Measurements from ENCODE around the gene ADK.

Gene ADK

GRCh38 chr10:74151879-74152722 is 1.1 kb downstream of the ADK start:
- Histone ChIP-seq H3K79me2 (ENCODE audit: insufficient read depth, low read length) (peaks cover 67% of the 10 kb centered on the region), H3K36me3 (ENCODE audit: insufficient read depth, low read length) (no peaks in the 10 kb centered on the region), H3K4me3 (ENCODE audit: low read length, poor library complexity, severe bottlenecking) (peak overlapping the region; percentile 88), H3K9ac (ENCODE audit: low read depth, low read length, poor library complexity, severe bottlenecking) (peak overlapping the region; percentile 89), H2AFZ (ENCODE audit: low read length) (peak overlapping the region; percentile 87), H4K20me1 (ENCODE audit: insufficient read depth, low read length, poor library complexity, severe bottlenecking) (peaks cover 13% of the 10 kb centered on the region), H3F3A (ENCODE audit: low read depth) (no peaks in the 10 kb centered on the region), H3K9me2 (replicated peaks; ENCODE audit: low read depth, low read length) (no peaks in the 10 kb centered on the region), H3K9me3 (ENCODE audit: insufficient read depth, low read depth, low read length) (no peaks in the 10 kb centered on the region), H3K4me1 (ENCODE audit: insufficient read depth, low read length, poor library complexity, severe bottlenecking) (peaks cover 32% of the 10 kb centered on the region), H3K4me2 (ENCODE audit: low read depth, low read length, poor library complexity, severe bottlenecking) (peak overlapping the region; percentile 98), H3K27me3 (ENCODE audit: insufficient read depth, low read length, poor library complexity, severe bottlenecking) (no peaks in the 10 kb centered on the region)
- TF ChIP-seq CTCF (conservative IDR thresholded peaks at IDR 0.05; ENCODE audit: low read length) = no peak

- TF ChIP-seq EZH2phosphoT487 (IDR thresholded peaks at IDR 0.05; ENCODE audit: borderline replicate concordance) (no peak), CTCF (conservative IDR thresholded peaks at IDR 0.05; ENCODE audit: low read length) (no peak)
- H3K9me2 ChIP-seq (replicated peaks; ENCODE audit: low read depth, low read length) = no peaks in the 10 kb centered on the region
- peaks cover 57% of the 10 kb centered on the region for H3K79me2 ChIP-seq (ENCODE audit: insufficient read depth, low read length)
- peak overlapping the region; percentile 98 for H3K4me2 ChIP-seq (ENCODE audit: low read depth, low read length, poor library complexity, severe bottlenecking)
- peaks cover 13% of the 10 kb centered on the region for H4K20me1 ChIP-seq (ENCODE audit: insufficient read depth, low read length, poor library complexity, severe bottlenecking)
- H3K36me3 ChIP-seq (ENCODE audit: insufficient read depth, low read length) = no peaks in the 10 kb centered on the region
- H3K4me3 ChIP-seq (ENCODE audit: low read length, poor library complexity, severe bottlenecking) = peak overlapping the region; percentile 88
- no peaks in the 10 kb centered on the region for H3F3A ChIP-seq (ENCODE audit: low read depth)
- peak overlapping the region; percentile 89 for H3K9ac ChIP-seq (ENCODE audit: low read depth, low read length, poor library complexity, severe bottlenecking)
- no peak overlapping the region for H2AFZ ChIP-seq (ENCODE audit: low read length)
- no peaks in the 10 kb centered on the region for H3K9me3 ChIP-seq (ENCODE audit: insufficient read depth, low read depth, low read length)
- H3K27me3 ChIP-seq (ENCODE audit: insufficient read depth, low read length, poor library complexity, severe bottlenecking) = no peaks in the 10 kb centered on the region
- H3K4me1 ChIP-seq (ENCODE audit: insufficient read depth, low read length, poor library complexity, severe bottlenecking) = peaks cover 33% of the 10 kb centered on the region
Observed at GRCh38 chr10:74153123-74153522, 2.1 kb downstream of the ADK start.

DNA sequence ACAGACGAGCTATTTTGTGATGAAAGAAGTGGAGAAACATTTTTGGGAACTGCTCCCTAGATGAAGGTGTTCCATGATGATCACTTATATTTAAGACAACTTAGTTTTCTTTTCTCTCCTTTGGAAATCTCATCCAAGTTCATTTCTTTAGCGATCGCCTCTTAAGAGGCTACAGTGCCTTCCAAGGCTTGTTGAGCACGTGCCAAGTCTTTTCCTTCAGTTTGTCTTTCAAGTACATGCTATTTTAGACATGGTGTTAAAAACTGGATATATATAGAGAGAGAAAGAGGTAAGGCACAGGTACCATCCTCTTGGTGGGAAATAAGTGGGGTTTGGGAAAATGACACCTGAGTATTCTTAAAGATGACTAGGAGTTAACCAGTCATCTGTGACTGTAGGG is 2.7 kb downstream of the ADK start:
- Histone ChIP-seq H3K9me3 (ENCODE audit: insufficient read depth, low read depth, low read length) (no peaks in the 10 kb centered on the region), H3K79me2 (ENCODE audit: insufficient read depth, low read length) (peaks cover 51% of the 10 kb centered on the region), H3K27me3 (ENCODE audit: insufficient read depth, low read length, poor library complexity, severe bottlenecking) (no peaks in the 10 kb centered on the region), H3K4me1 (ENCODE audit: insufficient read depth, low read length, poor library complexity, severe bottlenecking) (peaks cover 33% of the 10 kb centered on the region), H4K20me1 (ENCODE audit: insufficient read depth, low read length, poor library complexity, severe bottlenecking) (peaks cover 9% of the 10 kb centered on the region), H3K9ac (ENCODE audit: low read depth, low read length, poor library complexity, severe bottlenecking) (no peak overlapping the region), H3K36me3 (ENCODE audit: insufficient read depth, low read length) (no peaks in the 10 kb centered on the region), H3K4me2 (ENCODE audit: low read depth, low read length, poor library complexity, severe bottlenecking) (peak overlapping the region; percentile 98), H2AFZ (ENCODE audit: low read length) (no peak overlapping the region), H3F3A (ENCODE audit: low read depth) (no peaks in the 10 kb centered on the region), H3K4me3 (ENCODE audit: low read length, poor library complexity, severe bottlenecking) (peak overlapping the region; percentile 88), H3K9me2 (replicated peaks; ENCODE audit: low read depth, low read length) (no peaks in the 10 kb centered on the region)
- no peak for TF ChIP-seq CTCF (conservative IDR thresholded peaks at IDR 0.05; ENCODE audit: low read length)
- TF ChIP-seq EZH2phosphoT487 (IDR thresholded peaks at IDR 0.05; ENCODE audit: borderline replicate concordance) = no peak

Data from Loucy (cell line).